Pancreas (tissue), 10 donors: ENCODE measurements around the gene RASGEF1B. TPM values are rescaled to one million over a fixed set of nuclear protein-coding genes. Genes with fewer than 3 reads are reported as not detected.

ENCODE experiments used
- ATAC-seq, 4 donors: fragments of 200-7000 bp; cut with Tn5 transposase; one replicate each; pipeline versions ENCODE4 v1.8.0 to v1.9.1; 2020; ENCODE audit warnings: mild to moderate bottlenecking in 4 of 4, moderate library complexity in 4 of 4
- DNase-seq, 6 donors: peaks; one replicate each; pipeline ENCODE4 v3.0.0-alpha.2; 2020
- FAIRE-seq: peaks from 2 replicates; lab custom pipeline; 2012; peaks lifted over from hg19 to GRCh38; lab: Jason Lieb, UNC
- H3K27ac ChIP-seq, 4 donors: fragments of 200-600 bp; sonication (generic); 1 replicate in 3 of 4; 2 replicates in 1 of 4; pipeline versions ENCODE4 v1.5.0 to v1.8.0; 2020
- H3K27me3 ChIP-seq, 4 donors: fragments of 200-600 bp; one replicate each; pipeline ENCODE4 v1.8.0; 2021
- H3K36me3 ChIP-seq, 3 donors: fragments of 200-600 bp; sonication (generic) in 1 of 3; one replicate each; pipeline versions ENCODE4 v1.5.0 to v1.8.0; 2020 to 2021
- H3K4me1 ChIP-seq, 3 donors: fragments of 200-600 bp; one replicate each; pipeline ENCODE4 v1.8.0; 2021
- H3K4me3 ChIP-seq, 4 donors: fragments of 200-600 bp; sonication (generic) in 2 of 4; one replicate each; pipeline versions ENCODE4 v1.5.0 to v1.8.0; 2020 to 2021
- H3K9me3 ChIP-seq, 4 donors: fragments of 200-600 bp; one replicate each; pipeline ENCODE4 v1.8.0; 2021
- CTCF ChIP-seq, 4 donors: fragments of 200-600 bp; sonication (generic) in 3 of 4; IDR thresholded peaks; one replicate each; pipeline versions ENCODE4 v1.5.0 to v1.8.0; 2021; ENCODE audit warnings: antibody characterized with exemption in 4 of 4
- WGBS, 2 donors: extraction: QIAGEN DNeasy Blood & Tissue Kit; methylation state at CpG; one replicate each; pipeline ENCODE4 v1.1.7; 2013; 5-methylcytosine and 5-hydroxymethylcytosine counted together
- intact Hi-C, 3 donors: fragments of 100-400 bp; cut with DNase I; formaldehyde crosslinking; loops; one replicate each; pipeline versions ENCODE4 v1.11.1 to v1.14.2; 2022
- polyA plus RNA-seq, 2 donors: library from polyadenylated mRNA; stranded (reverse); fragments of 200-250 nt; gene quantifications; one replicate each; pipeline ENCODE4 v1.2.3, GENCODE V29; 2013
- total RNA-seq, 6 donors: library from RNA; stranded (reverse); fragmentation: NEBNext Ultra II Directional in 4 of 6; extraction: Animal tissue kit (Norgen Biotek cat#: 25700) in 4 of 6; gene quantifications; one replicate each; pipeline versions ENCODE4 v1.2.1 to v1.2.4, GENCODE V29; 2021 to 2023
- donor health status: healthy with polysubstance abuse.
- donor health status: DM: no; HTN: no; CAD: no; lungs with moderate emphysema.
- donor health status: DM: no; HTN: no; CAD: no.
- donor health status: control.
- donor health status: control.
- donor health status: Bipolar disorder and iron deficiency.
- donor health status: DM: yes; HTN: yes; CAD: no.
- donor health status: DM: no; HTN: no; CAD: no.
- donor health status: DM: no; HTN: no; CAD: no.
- donor health status: DM: yes; HTN: yes; CAD: no.

RASGEF1B gene
- total and polyA plus RNA-seq, 8 donors = 1.4 to 8.2 (median 3.4) TPM

DNA sequence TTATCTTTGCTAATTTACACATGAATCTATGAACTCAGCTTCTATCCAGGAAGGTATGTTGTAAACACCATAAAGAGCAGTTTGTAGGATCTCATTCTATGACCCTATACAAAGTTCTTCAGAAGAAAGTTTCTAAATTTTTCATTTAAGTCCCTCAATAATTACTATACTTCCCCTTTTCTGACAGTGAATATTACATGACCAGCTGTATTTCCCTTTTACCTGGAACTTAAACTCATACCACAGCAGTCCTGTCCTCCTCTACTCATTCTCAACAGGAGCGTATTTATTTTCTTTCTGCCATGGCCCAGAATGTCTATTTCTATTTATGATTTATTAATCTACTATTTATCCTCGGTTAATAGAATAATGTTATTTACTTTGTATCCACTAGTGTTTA is 15.8 kb downstream of the RASGEF1B start:
- no peaks in the 10 kb centered on the region for H3K9me3 ChIP-seq
- WGBS, 2 donors = 70 to 75% methylated on average over 2 of the region's 2 CpGs
- H3K27me3 ChIP-seq = no peaks in the 10 kb centered on the region
- no peak for ATAC-seq
- H3K4me1 ChIP-seq = no peaks in the 10 kb centered on the region
- H3K27ac ChIP-seq = no peak overlapping the region
- H3K4me3 ChIP-seq = no peak overlapping the region
- DNase-seq = no peak
- intact Hi-C loops = no loop called here
- no peak for FAIRE-seq
- H3K36me3 ChIP-seq = no peaks in the 10 kb centered on the region
- TF ChIP-seq CTCF (IDR thresholded peaks at IDR 0.05) = no peak

GRCh38 chr4:81454948-81455347 is 16.8 kb downstream of the RASGEF1B start:
- WGBS, 2 donors = 71 to 76% methylated on average over 2 of the region's 2 CpGs
- intact Hi-C loops = no loop called here
- no peak overlapping the region for H3K4me3 ChIP-seq
- ATAC-seq (no peak), DNase-seq (no peak), FAIRE-seq (no peak)
- no peaks in the 10 kb centered on the region for H3K27me3 ChIP-seq
- H3K27ac ChIP-seq = no peak overlapping the region
- H3K4me1 ChIP-seq = no peaks in the 10 kb centered on the region
- no peaks in the 10 kb centered on the region for H3K36me3 ChIP-seq
- TF ChIP-seq CTCF (IDR thresholded peaks at IDR 0.05) = no peak
- no peaks in the 10 kb centered on the region for H3K9me3 ChIP-seq

DNA sequence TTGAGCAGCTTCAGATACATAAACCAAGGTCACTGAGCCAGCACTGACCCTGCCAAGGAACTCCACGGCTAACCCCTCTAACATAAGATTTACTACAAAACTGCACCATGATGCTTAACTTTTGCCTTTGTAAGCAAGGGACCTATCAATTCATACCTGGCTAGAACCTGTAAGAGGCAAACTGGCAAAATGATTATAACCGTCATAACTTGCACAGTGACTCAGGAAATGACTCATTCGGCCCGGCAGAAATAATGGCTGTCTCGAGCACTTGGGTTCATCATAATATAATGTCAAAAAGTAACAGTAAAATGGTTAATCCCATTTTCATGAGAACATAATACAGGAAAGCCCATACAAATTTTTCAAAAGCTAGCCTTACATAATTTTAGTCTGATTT is 17.2 kb downstream of the RASGEF1B start:
- no peaks in the 10 kb centered on the region for H3K9me3 ChIP-seq
- FAIRE-seq (no peak), ATAC-seq (peak in 1 of 4 donors; percentile 50), DNase-seq (no peak)
- intact Hi-C loops = no loop called here
- no peaks in the 10 kb centered on the region for H3K27me3 ChIP-seq
- WGBS, 2 donors = 72% methylated on average over 5 of the region's 5 CpGs
- no peaks in the 10 kb centered on the region for H3K36me3 ChIP-seq
- no peak overlapping the region for H3K4me3 ChIP-seq
- no peak for TF ChIP-seq CTCF (IDR thresholded peaks at IDR 0.05)
- no peaks in the 10 kb centered on the region for H3K4me1 ChIP-seq
- H3K27ac ChIP-seq = no peak overlapping the region

DNA sequence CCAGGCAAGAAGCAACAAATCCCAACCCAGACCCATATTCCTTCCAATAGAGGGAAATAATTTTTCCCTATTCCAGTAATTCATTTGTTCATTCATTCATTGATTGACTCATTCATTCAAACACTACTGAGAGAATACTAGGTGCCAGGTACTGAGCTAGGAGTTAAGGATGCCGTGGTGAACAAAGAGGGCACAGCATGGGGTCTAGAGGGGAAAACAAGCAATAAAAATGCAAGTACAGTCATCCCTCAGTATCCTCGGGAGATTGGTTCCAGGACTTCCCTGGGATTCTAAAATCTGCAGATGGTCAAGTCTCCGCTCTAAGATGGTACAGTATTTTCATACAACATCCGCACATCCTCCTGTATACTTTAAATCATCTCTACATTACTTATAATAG is 18.7 kb downstream of the RASGEF1B start:
- FAIRE-seq = no peak
- intact Hi-C loops = no loop called here
- 86 to 91% methylated on average over 4 of the region's 4 CpGs for WGBS, 2 donors

More for the DNA sequence above, 18.7 kb downstream of the RASGEF1B start:
- H3K4me3 ChIP-seq = no peak overlapping the region
- H3K27ac ChIP-seq = no peak overlapping the region
- DNase-seq (no peak), ATAC-seq (no peak)
- no peaks in the 10 kb centered on the region for H3K4me1 ChIP-seq
- TF ChIP-seq CTCF (IDR thresholded peaks at IDR 0.05) = no peak
- H3K27me3 ChIP-seq = no peaks in the 10 kb centered on the region
- H3K36me3 ChIP-seq = no peaks in the 10 kb centered on the region
- no peaks in the 10 kb centered on the region for H3K9me3 ChIP-seq
